MCF 10A (cell line): ENCODE results near the gene LRRC53. TPM values are rescaled to one million over a fixed set of nuclear protein-coding genes. Genes with fewer than 3 reads are reported as not detected.
A peak's percentile ranks its signal among the peaks of the same experiment; 100 is the strongest.

Source experiments
- BruUV-seq: library from RNA; stranded (reverse); fragments of 400-500 nt; replicated peaks from 2 replicates; lab custom pipeline; 2021; lab: Mats Ljungman, UMichigan
- CTCF ChIA-PET: fragments of 300-600 bp; sonication (Branson Sonifier 250); formaldehyde crosslinking; extraction: SDS; loops from one replicate; lab custom pipeline; 2021; ENCODE audit warnings: antibody characterized with exemption, inconsistent platforms; lab: Yijun Ruan, JAX
- POLR2A ChIA-PET: fragments of 300-600, 350-650 bp; sonication (Branson Sonifier 250); formaldehyde crosslinking; extraction: SDS; loops from one replicate; lab custom pipeline; 2020; ENCODE audit warnings: antibody characterized with exemption, inconsistent platforms; lab: Yijun Ruan, JAX
- DNase-seq: peaks from one replicate; pipeline ENCODE4 v3.0.0-alpha.2; 2018; ENCODE audit not compliant: unreplicated experiment
- H3K27ac Mint-ChIP-seq: one replicate; pipeline ENCODE4 v1.8.0; 2022; ENCODE audit warnings: mild to moderate bottlenecking, low read depth, mixed read lengths; ENCODE audit not compliant: unreplicated experiment
- H3K27me3 Mint-ChIP-seq: one replicate; pipeline ENCODE4 v1.8.0; 2022; ENCODE audit warnings: mixed read lengths; ENCODE audit not compliant: insufficient read depth, unreplicated experiment
- H3K36me3 Mint-ChIP-seq: one replicate; pipeline ENCODE4 v1.8.0; 2022; ENCODE audit warnings: mild to moderate bottlenecking, moderate library complexity, mixed read lengths; ENCODE audit not compliant: insufficient read depth, unreplicated experiment
- H3K4me1 Mint-ChIP-seq: one replicate; pipeline ENCODE4 v1.8.0; 2022; ENCODE audit warnings: mixed read lengths; ENCODE audit not compliant: insufficient read depth, unreplicated experiment
- H3K4me3 Mint-ChIP-seq: one replicate; pipeline ENCODE4 v1.8.0; 2022; ENCODE audit warnings: mild to moderate bottlenecking, moderate library complexity, mixed read lengths; ENCODE audit not compliant: unreplicated experiment
- H3K9me3 Mint-ChIP-seq: one replicate; pipeline ENCODE4 v1.8.0; 2022; ENCODE audit warnings: mixed read lengths; ENCODE audit not compliant: unreplicated experiment
- CTCF ChIP-seq: fragments of 200-600 bp; IDR thresholded peaks from one replicate; pipeline ENCODE4 v1.8.0; 2022; ENCODE audit warnings: antibody characterized with exemption, mild to moderate bottlenecking; ENCODE audit not compliant: unreplicated experiment
- intact Hi-C: fragments of 100-400 bp; cut with micrococcal nuclease; formaldehyde crosslinking; loops from 2 replicates; pipeline ENCODE4 v1.14.1; 2022
- total RNA-seq: library from RNA; stranded (reverse); gene quantifications from 2 replicates; pipeline ENCODE4 v1.2.3, GENCODE V29; 2022

Gene LRRC53
- total RNA-seq, 1 experiment from 2014 or later: not detected

GRCh38 chr1:74504125-74504932 lies 8.1 kb downstream of the LRRC53 start:
- no peak overlapping the region for H3K27ac Mint-ChIP-seq
- BruUV-seq: no TSS peak
- TF ChIP-seq CTCF: peak; percentile 71
- intact Hi-C loops: loop anchor here (5.0 kb wide), 1 partner anchor 183 kb away; no protein-coding TSS in a partner anchor
- H3K4me1 Mint-ChIP-seq: no peaks in the 10 kb centered on the region
- no peaks in the 10 kb centered on the region for H3K27me3 Mint-ChIP-seq
- ChIA-PET POLR2A (no interaction called here), CTCF (interaction anchor here (0.7 to 4.5 kb wide), 7 partner anchors 10 to 149 kb away, joined by 3 to 22 read pairs (median 3); no protein-coding TSS in a partner anchor)
- peak; percentile 71 for DNase-seq
- H3K9me3 Mint-ChIP-seq: no peaks in the 10 kb centered on the region
- H3K4me3 Mint-ChIP-seq: no peak overlapping the region
- no peaks in the 10 kb centered on the region for H3K36me3 Mint-ChIP-seq

- BruUV-seq: no TSS peak
- H3K27ac Mint-ChIP-seq: no peak overlapping the region
- ChIA-PET POLR2A (interaction anchor here (0.9 kb wide), 1 partner anchor 9 kb away, joined by 4 read pairs; the partner anchor contains the start of gene LRRC53), CTCF (interaction anchor here (0.6 to 4.5 kb wide), 8 partner anchors 9 to 1854 kb away, joined by 3 to 22 read pairs (median 4); no protein-coding TSS in a partner anchor)
- peaks cover 4% of the 10 kb centered on the region for H3K27me3 Mint-ChIP-seq
- intact Hi-C loops: loop anchor here (5.0 kb wide), 1 partner anchor 184 kb away; no protein-coding TSS in a partner anchor
- H3K4me3 Mint-ChIP-seq: no peak overlapping the region
- TF ChIP-seq CTCF: no peak
- H3K9me3 Mint-ChIP-seq: no peaks in the 10 kb centered on the region
- no peaks in the 10 kb centered on the region for H3K4me1 Mint-ChIP-seq
- DNase-seq: no peak
- H3K36me3 Mint-ChIP-seq: no peaks in the 10 kb centered on the region
Measured at GRCh38 chr1:74502858-74503257, 9.6 kb downstream of the LRRC53 start.

GRCh38 chr1:74502432-74502831 lies 10.0 kb downstream of the LRRC53 start:
- H3K36me3 Mint-ChIP-seq: no peaks in the 10 kb centered on the region
- intact Hi-C loops: loop anchor here (5.0 kb wide), 1 partner anchor 185 kb away; no protein-coding TSS in a partner anchor

More at GRCh38 chr1:74502432-74502831, 10.0 kb downstream of the LRRC53 start:
- Mint-ChIP-seq H3K9me3 (no peaks in the 10 kb centered on the region), H3K4me3 (no peak overlapping the region), H3K4me1 (no peaks in the 10 kb centered on the region), H3K27ac (no peak overlapping the region), H3K27me3 (peaks cover 8% of the 10 kb centered on the region)
- peak; percentile 69 for DNase-seq
- ChIA-PET CTCF (interaction anchor here (0.6 to 4.5 kb wide), 4 partner anchors 8 to 1854 kb away, joined by 3 to 22 read pairs (median 4); no protein-coding TSS in a partner anchor), POLR2A (interaction anchor here (0.7 to 0.9 kb wide), 2 partner anchors 9 to 671 kb away, joined by 3 to 4 read pairs; partner anchors contain the start of gene LRRC53)
- no peak for TF ChIP-seq CTCF
- BruUV-seq: no TSS peak
